Measurements from ENCODE around the gene DHDH.
"Not testable (repeated sequence)": the region's sequence is repeated elsewhere in the genome, so short reads cannot be mapped to it uniquely, and the experiment has no call there.

The DHDH gene

GRCh38 chr19:48926909-48927308 lies 6.6 kb upstream of the DHDH start:
- no peak overlapping the region for H3K9ac ChIP-seq (ENCODE audit: insufficient read length, low read depth)
- H3K4me3 ChIP-seq (ENCODE audit: insufficient read length, low read depth), result no peak overlapping the region
- no peak for DNase-seq (ENCODE audit: low read depth, low spot score)
- no peaks in the 10 kb centered on the region for H3K4me1 ChIP-seq (ENCODE audit: insufficient read depth, insufficient read length)
- TF ChIP-seq YY1 (IDR thresholded peaks at IDR 0.05; ENCODE audit: insufficient read depth, insufficient read length) (no peak), SUZ12 (IDR thresholded peaks at IDR 0.05; ENCODE audit: extremely low read depth, insufficient read depth, insufficient read length) (no peak), ZNF274 (IDR thresholded peaks at IDR 0.05; ENCODE audit: low read depth, low read length) (no peak)
- no peaks in the 10 kb centered on the region for H3K9me3 ChIP-seq (ENCODE audit: insufficient read depth, low read length)
- peaks cover 13% of the 10 kb centered on the region for H3K36me3 ChIP-seq (ENCODE audit: insufficient read depth, insufficient read length, low read length)
- no peaks in the 10 kb centered on the region for H3K27me3 ChIP-seq (ENCODE audit: insufficient read depth, insufficient read length)

- H3K4me3 ChIP-seq (ENCODE audit: insufficient read length, low read depth); H3K4me1 ChIP-seq (ENCODE audit: insufficient read depth, insufficient read length); H3K9me3 ChIP-seq (ENCODE audit: insufficient read depth, low read length); H3K9ac ChIP-seq (ENCODE audit: insufficient read length, low read depth); H3K36me3 ChIP-seq (ENCODE audit: insufficient read depth, insufficient read length, low read length); DNase-seq (ENCODE audit: low read depth, low spot score); H3K27me3 ChIP-seq (ENCODE audit: insufficient read depth, insufficient read length): not testable (repeated sequence)
These were observed 5.8 kb upstream of the DHDH start for GRCh38 chr19:48927692-48928091.

GRCh38 chr19:48928164-48929025 lies 5.1 kb upstream of the DHDH start:
- Histone ChIP-seq H3K9me3 (ENCODE audit: insufficient read depth, low read length) (no peaks in the 10 kb centered on the region), H3K4me1 (ENCODE audit: insufficient read depth, insufficient read length) (no peaks in the 10 kb centered on the region), H3K9ac (ENCODE audit: insufficient read length, low read depth) (no peak overlapping the region), H3K27me3 (ENCODE audit: insufficient read depth, insufficient read length) (peaks cover 11% of the 10 kb centered on the region), H3K36me3 (ENCODE audit: insufficient read depth, insufficient read length, low read length) (peaks cover under 1% of the 10 kb centered on the region), H3K4me3 (ENCODE audit: insufficient read length, low read depth) (no peak overlapping the region)
- no peak for DNase-seq (ENCODE audit: low read depth, low spot score)
- TF ChIP-seq SUZ12 (IDR thresholded peaks at IDR 0.05; ENCODE audit: extremely low read depth, insufficient read depth, insufficient read length) (no peak), YY1 (IDR thresholded peaks at IDR 0.05; ENCODE audit: insufficient read depth, insufficient read length) (no peak), ZNF274 (IDR thresholded peaks at IDR 0.05; ENCODE audit: low read depth, low read length) (no peak)

GRCh38 chr19:48934837-48935236 lies 1.3 kb downstream of the DHDH start:
- DNase-seq (ENCODE audit: low read depth, low spot score), result no peak
- no peaks in the 10 kb centered on the region for H3K9me3 ChIP-seq (ENCODE audit: insufficient read depth, low read length)
- no peak for TF ChIP-seq YY1 (IDR thresholded peaks at IDR 0.05; ENCODE audit: insufficient read depth, insufficient read length)
- TF ChIP-seq SUZ12 (IDR thresholded peaks at IDR 0.05; ENCODE audit: extremely low read depth, insufficient read depth, insufficient read length), result no peak
- TF ChIP-seq ZNF274 (IDR thresholded peaks at IDR 0.05; ENCODE audit: low read depth, low read length), result no peak

GRCh38 chr19:48935864-48936263 lies 2.4 kb downstream of the DHDH start:
- no peak for TF ChIP-seq YY1 (IDR thresholded peaks at IDR 0.05; ENCODE audit: insufficient read depth, insufficient read length)
- TF ChIP-seq SUZ12 (IDR thresholded peaks at IDR 0.05; ENCODE audit: extremely low read depth, insufficient read depth, insufficient read length), result no peak
- TF ChIP-seq ZNF274 (IDR thresholded peaks at IDR 0.05; ENCODE audit: low read depth, low read length), result no peak
- Histone ChIP-seq H3K27me3 (ENCODE audit: insufficient read depth, insufficient read length) (peaks cover 28% of the 10 kb centered on the region), H3K9ac (ENCODE audit: insufficient read length, low read depth) (no peak overlapping the region), H3K4me3 (ENCODE audit: insufficient read length, low read depth) (no peak overlapping the region), H3K9me3 (ENCODE audit: insufficient read depth, low read length) (peaks cover 5% of the 10 kb centered on the region; the same call in 1 of the 2 replicates), H3K4me1 (ENCODE audit: insufficient read depth, insufficient read length) (peaks cover 4% of the 10 kb centered on the region), H3K36me3 (ENCODE audit: insufficient read depth, insufficient read length, low read length) (no peaks in the 10 kb centered on the region)
- no peak for DNase-seq (ENCODE audit: low read depth, low spot score)

More at GRCh38 chr19:48934837-48935236, 1.3 kb downstream of the DHDH start:
- H3K4me1 ChIP-seq (ENCODE audit: insufficient read depth, insufficient read length), result peaks cover 4% of the 10 kb centered on the region
- H3K36me3 ChIP-seq (ENCODE audit: insufficient read depth, insufficient read length, low read length), result no peaks in the 10 kb centered on the region
- H3K9ac ChIP-seq (ENCODE audit: insufficient read length, low read depth), result no peak overlapping the region
- no peak overlapping the region for H3K4me3 ChIP-seq (ENCODE audit: insufficient read length, low read depth)
- H3K27me3 ChIP-seq (ENCODE audit: insufficient read depth, insufficient read length), result peaks cover 28% of the 10 kb centered on the region

- DNase-seq (ENCODE audit: low read depth, low spot score), result no peak
- Histone ChIP-seq H3K27me3 (ENCODE audit: insufficient read depth, insufficient read length) (peaks cover 17% of the 10 kb centered on the region), H3K36me3 (ENCODE audit: insufficient read depth, insufficient read length, low read length) (no peaks in the 10 kb centered on the region), H3K4me1 (ENCODE audit: insufficient read depth, insufficient read length) (peaks cover 4% of the 10 kb centered on the region), H3K9me3 (ENCODE audit: insufficient read depth, low read length) (peaks cover 11% of the 10 kb centered on the region; the same call in 1 of the 2 replicates), H3K4me3 (ENCODE audit: insufficient read length, low read depth) (no peak overlapping the region), H3K9ac (ENCODE audit: insufficient read length, low read depth) (no peak overlapping the region)
- no peak for TF ChIP-seq YY1 (IDR thresholded peaks at IDR 0.05; ENCODE audit: insufficient read depth, insufficient read length)
- TF ChIP-seq ZNF274 (IDR thresholded peaks at IDR 0.05; ENCODE audit: low read depth, low read length), result no peak
- TF ChIP-seq SUZ12 (IDR thresholded peaks at IDR 0.05; ENCODE audit: extremely low read depth, insufficient read depth, insufficient read length), result no peak
These were observed 4.8 kb downstream of the DHDH start for GRCh38 chr19:48938256-48938655.

- no peak overlapping the region for H3K9ac ChIP-seq (ENCODE audit: insufficient read length, low read depth)
- H3K4me1 ChIP-seq (ENCODE audit: insufficient read depth, insufficient read length), result no peaks in the 10 kb centered on the region
- peaks cover 11% of the 10 kb centered on the region; the same call in 1 of the 2 replicates for H3K9me3 ChIP-seq (ENCODE audit: insufficient read depth, low read length)
- H3K4me3 ChIP-seq (ENCODE audit: insufficient read length, low read depth), result no peak overlapping the region
- TF ChIP-seq ZNF274 (IDR thresholded peaks at IDR 0.05; ENCODE audit: low read depth, low read length), result no peak
- TF ChIP-seq YY1 (IDR thresholded peaks at IDR 0.05; ENCODE audit: insufficient read depth, insufficient read length), result no peak
- no peak for TF ChIP-seq SUZ12 (IDR thresholded peaks at IDR 0.05; ENCODE audit: extremely low read depth, insufficient read depth, insufficient read length)
- no peaks in the 10 kb centered on the region for H3K36me3 ChIP-seq (ENCODE audit: insufficient read depth, insufficient read length, low read length)
- DNase-seq (ENCODE audit: low read depth, low spot score), result no peak
- no peaks in the 10 kb centered on the region for H3K27me3 ChIP-seq (ENCODE audit: insufficient read depth, insufficient read length)
These were observed 7.4 kb downstream of the DHDH start for GRCh38 chr19:48940902-48941301.
